ENCODE results near the gene CLDND2.

CLDND2 gene

GRCh38 chr19:51327066-51328001 lies 41.5 kb downstream of the CLDND2 start:
- DNase-seq, result peak; percentile 35

- no peak for DNase-seq
These were observed 42.4 kb downstream of the CLDND2 start for GRCh38 chr19:51326216-51327065.

- DNase-seq, result no peak
These were observed 43.4 kb downstream of the CLDND2 start for GRCh38 chr19:51325161-51325976.

DNA sequence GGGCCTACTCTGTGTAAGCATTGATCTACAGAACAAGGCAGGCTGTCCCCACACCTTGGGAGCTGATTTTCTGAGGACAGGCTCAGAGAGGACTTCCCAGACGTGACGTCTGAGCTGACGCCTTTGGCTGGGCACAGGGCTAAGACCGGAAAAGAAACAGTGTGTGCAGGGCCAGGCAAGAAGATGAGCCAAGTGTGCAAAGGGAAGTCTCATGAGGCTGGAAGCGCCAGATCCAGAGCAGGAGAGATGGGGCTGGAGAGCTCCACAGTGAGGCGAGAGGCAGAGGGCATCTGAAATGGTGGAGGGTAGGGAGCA lies 44.7 kb downstream of the CLDND2 start:
- no peak for DNase-seq

DNA sequence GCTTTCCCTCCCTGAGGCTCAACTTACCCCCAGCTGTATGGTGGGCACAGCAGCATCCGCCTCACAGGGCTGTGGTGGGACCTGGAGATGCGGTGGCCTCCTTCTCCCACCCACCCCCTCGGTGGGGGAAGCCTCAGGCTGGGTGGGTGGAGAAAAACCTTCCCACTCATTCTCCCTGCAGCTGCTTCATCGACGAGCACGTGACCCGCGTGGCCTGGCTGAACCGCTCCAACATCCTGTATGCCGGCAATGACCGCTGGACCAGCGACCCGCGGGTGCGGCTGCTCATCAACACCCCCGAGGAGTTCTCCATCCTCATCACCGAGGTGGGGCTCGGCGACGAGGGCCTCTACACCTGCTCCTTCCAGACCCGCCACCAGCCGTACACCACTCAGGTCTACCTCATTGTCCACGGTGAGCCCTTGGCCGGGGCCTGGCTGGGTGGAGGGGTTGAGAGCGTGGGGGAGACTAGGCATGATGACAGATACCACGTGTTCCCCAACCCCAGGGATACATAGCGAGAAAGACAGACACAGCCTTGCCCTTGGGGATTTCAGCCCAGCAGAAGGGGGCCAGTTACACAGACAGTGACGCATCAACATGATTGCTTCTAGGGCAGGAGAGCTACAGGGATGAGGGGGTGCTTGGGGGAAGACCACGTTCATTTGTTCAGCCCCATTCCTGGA lies 45.2 kb downstream of the CLDND2 start:
- no peak for DNase-seq

DNA sequence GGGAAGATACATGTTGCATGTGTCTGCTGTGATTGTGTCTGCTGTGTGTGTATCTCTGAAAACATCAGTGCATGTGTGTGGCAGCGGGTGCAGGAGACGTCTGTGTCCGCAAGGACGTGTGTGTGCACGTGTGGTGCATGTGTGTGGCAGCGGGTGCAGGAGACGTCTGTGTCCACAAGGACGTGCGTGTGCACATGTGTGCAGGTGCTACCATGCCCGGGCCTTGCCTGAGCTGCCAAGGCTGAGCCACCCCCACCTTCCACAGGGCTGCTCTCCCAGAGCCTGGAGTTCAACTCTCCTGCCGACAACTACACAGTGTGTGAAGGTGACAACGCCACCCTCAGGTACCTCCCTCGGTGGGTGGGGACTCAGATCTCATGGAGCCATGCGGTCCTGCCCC lies 47.0 kb downstream of the CLDND2 start:
- no peak for DNase-seq

DNA sequence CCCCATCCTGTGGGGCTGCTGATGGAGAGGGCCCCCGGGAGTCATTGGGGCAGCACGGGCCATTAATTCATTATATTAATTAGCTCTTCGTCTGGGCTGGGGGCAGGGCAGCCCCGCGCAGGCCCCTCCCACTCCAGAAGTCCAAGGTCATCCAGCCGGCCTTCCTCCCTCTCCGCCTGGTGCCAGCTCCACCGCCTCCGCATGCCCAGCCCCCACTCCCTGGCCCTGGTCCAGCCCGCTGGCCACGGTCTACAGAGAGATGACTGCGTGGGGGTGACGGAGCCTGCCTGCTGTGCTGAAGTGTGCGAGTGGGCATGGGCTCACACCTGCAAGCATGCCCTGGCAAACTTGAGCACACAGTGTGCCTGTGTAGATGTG lies 48.5 kb downstream of the CLDND2 start:
- no peak for DNase-seq

- DNase-seq, result no peak
These were observed 49.0 kb downstream of the CLDND2 start for GRCh38 chr19:51319649-51320279.

- DNase-seq, result no peak
These were observed 49.8 kb downstream of the CLDND2 start for GRCh38 chr19:51318687-51319648.

GRCh38 chr19:51317968-51318367 lies 50.8 kb downstream of the CLDND2 start:
- no peak for DNase-seq

DNA sequence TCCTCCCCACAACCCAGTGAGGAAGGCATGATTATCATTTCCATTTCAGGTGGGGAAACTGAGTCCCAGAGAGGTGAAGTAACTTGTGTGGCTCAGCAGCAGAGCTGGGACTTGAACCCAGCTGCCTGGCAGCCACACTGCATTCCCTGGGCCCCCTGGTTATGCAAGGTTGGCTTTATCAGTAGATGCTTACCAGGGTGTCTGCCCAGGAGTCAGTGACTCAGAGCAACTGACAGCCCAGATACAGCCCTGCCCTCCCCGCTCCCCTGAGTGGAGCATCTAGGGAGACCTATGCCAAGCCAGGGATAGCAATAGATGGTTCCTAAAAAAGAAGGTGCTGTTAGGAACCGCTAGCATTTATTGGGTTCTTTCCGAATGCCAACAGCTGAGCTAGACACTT lies 51.4 kb downstream of the CLDND2 start:
- no peak for DNase-seq
